ENCODE measurements around the gene TUBGCP3. TPM values are rescaled to one million over a fixed set of nuclear protein-coding genes. Genes with fewer than 3 reads are reported as not detected.

Gene TUBGCP3
- total RNA-seq, 1 experiment from 2014 or later = 49.9 TPM

- no peaks in the 10 kb centered on the region for H4K20me1 ChIP-seq (ENCODE audit: insufficient read depth, low read depth, low read length)
- H3K27ac ChIP-seq (ENCODE audit: low read length) = no peak overlapping the region
- no peaks in the 10 kb centered on the region for H3K9me2 ChIP-seq (replicated peaks; ENCODE audit: insufficient read depth, low read length)
- H3K9ac ChIP-seq (ENCODE audit: low read length) = no peak overlapping the region
- H2AFZ ChIP-seq (ENCODE audit: low read length) = no peak overlapping the region
- H3K4me2 ChIP-seq (ENCODE audit: low read depth, low read length, poor library complexity, severe bottlenecking) = no peak overlapping the region
- no peaks in the 10 kb centered on the region for H3K36me3 ChIP-seq (ENCODE audit: insufficient read depth, low read length)
- H3K4me1 ChIP-seq (ENCODE audit: low read length) = no peaks in the 10 kb centered on the region
- no peaks in the 10 kb centered on the region for H3K27me3 ChIP-seq (ENCODE audit: low read length)
- no peak overlapping the region for H3K4me3 ChIP-seq (ENCODE audit: low read length)
- no peak for DNase-seq
- H3K9me3 ChIP-seq (ENCODE audit: low read length) = no peaks in the 10 kb centered on the region
- no peaks in the 10 kb centered on the region for H3K79me2 ChIP-seq (ENCODE audit: low read length)
Observed at GRCh38 chr13:112451512-112452379, 136.2 kb downstream of the TUBGCP3 start.

DNA sequence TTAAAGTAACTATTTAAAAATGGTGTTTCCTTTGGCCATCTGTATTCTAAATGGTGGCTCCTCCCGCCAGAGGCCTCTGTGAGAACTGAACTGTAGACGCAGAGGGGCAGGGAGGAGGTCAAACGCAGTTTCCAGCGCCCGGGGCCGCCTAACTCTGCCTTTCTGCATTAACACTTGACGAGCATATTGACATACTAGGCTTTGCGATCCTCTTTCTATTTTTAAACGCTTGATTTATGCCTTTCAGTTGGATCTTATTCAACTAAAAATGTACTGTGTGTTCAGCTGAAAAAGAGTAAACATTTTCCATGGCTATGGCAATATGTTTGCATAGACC, 137.1 kb downstream of the TUBGCP3 start:
- Histone ChIP-seq H3K9ac (ENCODE audit: low read length) (no peak overlapping the region), H3K4me1 (ENCODE audit: low read length) (no peaks in the 10 kb centered on the region), H3K27ac (ENCODE audit: low read length) (no peak overlapping the region), H3K27me3 (ENCODE audit: low read length) (no peaks in the 10 kb centered on the region), H4K20me1 (ENCODE audit: insufficient read depth, low read depth, low read length) (no peaks in the 10 kb centered on the region), H3K36me3 (ENCODE audit: insufficient read depth, low read length) (no peaks in the 10 kb centered on the region), H2AFZ (ENCODE audit: low read length) (no peak overlapping the region), H3K79me2 (ENCODE audit: low read length) (no peaks in the 10 kb centered on the region), H3K9me3 (ENCODE audit: low read length) (no peaks in the 10 kb centered on the region), H3K4me2 (ENCODE audit: low read depth, low read length, poor library complexity, severe bottlenecking) (no peak overlapping the region), H3K4me3 (ENCODE audit: low read length) (no peak overlapping the region), H3K9me2 (replicated peaks; ENCODE audit: insufficient read depth, low read length) (no peaks in the 10 kb centered on the region)
- DNase-seq = no peak

DNA sequence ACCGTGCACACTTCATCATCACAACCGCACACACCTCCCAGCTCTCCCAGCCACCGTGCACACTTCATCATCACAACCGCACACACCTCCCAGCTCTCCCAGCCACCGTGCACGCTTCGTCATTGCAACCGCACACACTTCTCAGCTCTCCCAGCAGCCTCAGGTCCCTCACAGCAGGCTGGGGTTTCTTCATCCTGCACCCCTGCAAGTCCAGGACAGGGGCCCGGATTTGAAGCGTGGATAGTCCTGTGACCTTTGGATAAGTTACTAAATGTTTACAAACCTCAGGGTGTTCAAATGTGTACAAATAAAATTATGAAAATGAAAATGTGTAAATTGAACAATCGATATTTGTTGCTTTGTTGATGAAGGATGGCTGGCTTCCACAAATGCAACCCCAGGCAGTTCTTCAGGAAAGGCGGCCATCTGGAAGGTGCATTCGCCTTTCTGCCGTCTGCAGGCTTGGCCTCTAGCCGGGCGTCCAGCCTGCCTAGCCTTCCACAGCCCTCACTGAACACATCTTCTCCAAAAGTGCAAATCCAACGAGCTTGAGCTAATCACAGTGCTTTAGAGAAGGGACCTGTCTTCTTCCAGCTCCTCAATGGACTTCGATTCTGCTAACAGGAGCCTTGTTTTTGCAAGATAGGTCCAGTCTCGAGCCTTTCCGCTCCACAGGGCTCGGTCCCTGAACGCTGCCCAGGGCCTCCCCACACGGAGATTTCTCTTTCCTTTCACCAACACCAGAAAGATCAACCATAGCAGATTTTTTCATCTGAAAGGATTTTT, 137.6 kb downstream of the TUBGCP3 start:
- DNase-seq = no peak

DNA sequence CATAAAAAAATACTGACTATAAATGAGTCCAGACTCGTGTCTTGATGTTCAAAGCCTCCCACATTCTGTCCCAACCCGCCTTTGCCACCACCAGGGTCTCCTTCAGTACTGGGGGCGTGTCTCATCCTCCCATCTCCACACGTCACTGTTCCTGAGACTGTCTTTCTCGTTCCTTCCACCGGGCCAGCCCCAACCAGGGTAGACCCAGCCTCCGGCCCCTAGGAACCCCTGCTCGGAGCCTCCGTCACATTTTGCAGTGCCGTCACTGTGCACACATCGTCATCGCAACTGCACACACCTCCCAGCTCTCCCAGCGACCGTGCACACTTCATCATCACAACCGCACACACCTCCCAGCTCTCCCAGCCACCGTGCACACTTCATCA, 138.4 kb downstream of the TUBGCP3 start:
- Histone ChIP-seq H3K4me3 (ENCODE audit: low read length) (no peak overlapping the region), H3K36me3 (ENCODE audit: insufficient read depth, low read length) (no peaks in the 10 kb centered on the region), H3K4me1 (ENCODE audit: low read length) (no peaks in the 10 kb centered on the region), H3K9me3 (ENCODE audit: low read length) (no peaks in the 10 kb centered on the region), H4K20me1 (ENCODE audit: insufficient read depth, low read depth, low read length) (no peaks in the 10 kb centered on the region), H3K4me2 (ENCODE audit: low read depth, low read length, poor library complexity, severe bottlenecking) (no peak overlapping the region), H3K27me3 (ENCODE audit: low read length) (no peaks in the 10 kb centered on the region), H2AFZ (ENCODE audit: low read length) (no peak overlapping the region), H3K9me2 (replicated peaks; ENCODE audit: insufficient read depth, low read length) (no peaks in the 10 kb centered on the region), H3K79me2 (ENCODE audit: low read length) (no peaks in the 10 kb centered on the region), H3K9ac (ENCODE audit: low read length) (no peak overlapping the region), H3K27ac (ENCODE audit: low read length) (no peak overlapping the region)
- DNase-seq = no peak

More for the DNA sequence above, 137.6 kb downstream of the TUBGCP3 start:
- H3K4me2 ChIP-seq (ENCODE audit: low read depth, low read length, poor library complexity, severe bottlenecking) = no peak overlapping the region
- no peaks in the 10 kb centered on the region for H3K9me2 ChIP-seq (replicated peaks; ENCODE audit: insufficient read depth, low read length)
- H3K4me3 ChIP-seq (ENCODE audit: low read length) = no peak overlapping the region
- H3K9ac ChIP-seq (ENCODE audit: low read length) = no peak overlapping the region
- H4K20me1 ChIP-seq (ENCODE audit: insufficient read depth, low read depth, low read length) = no peaks in the 10 kb centered on the region
- H3K79me2 ChIP-seq (ENCODE audit: low read length) = no peaks in the 10 kb centered on the region
- H3K36me3 ChIP-seq (ENCODE audit: insufficient read depth, low read length) = no peaks in the 10 kb centered on the region
- no peaks in the 10 kb centered on the region for H3K27me3 ChIP-seq (ENCODE audit: low read length)
- no peak overlapping the region for H2AFZ ChIP-seq (ENCODE audit: low read length)
- H3K4me1 ChIP-seq (ENCODE audit: low read length) = no peaks in the 10 kb centered on the region
- H3K9me3 ChIP-seq (ENCODE audit: low read length) = no peaks in the 10 kb centered on the region
- H3K27ac ChIP-seq (ENCODE audit: low read length) = no peak overlapping the region

DNA sequence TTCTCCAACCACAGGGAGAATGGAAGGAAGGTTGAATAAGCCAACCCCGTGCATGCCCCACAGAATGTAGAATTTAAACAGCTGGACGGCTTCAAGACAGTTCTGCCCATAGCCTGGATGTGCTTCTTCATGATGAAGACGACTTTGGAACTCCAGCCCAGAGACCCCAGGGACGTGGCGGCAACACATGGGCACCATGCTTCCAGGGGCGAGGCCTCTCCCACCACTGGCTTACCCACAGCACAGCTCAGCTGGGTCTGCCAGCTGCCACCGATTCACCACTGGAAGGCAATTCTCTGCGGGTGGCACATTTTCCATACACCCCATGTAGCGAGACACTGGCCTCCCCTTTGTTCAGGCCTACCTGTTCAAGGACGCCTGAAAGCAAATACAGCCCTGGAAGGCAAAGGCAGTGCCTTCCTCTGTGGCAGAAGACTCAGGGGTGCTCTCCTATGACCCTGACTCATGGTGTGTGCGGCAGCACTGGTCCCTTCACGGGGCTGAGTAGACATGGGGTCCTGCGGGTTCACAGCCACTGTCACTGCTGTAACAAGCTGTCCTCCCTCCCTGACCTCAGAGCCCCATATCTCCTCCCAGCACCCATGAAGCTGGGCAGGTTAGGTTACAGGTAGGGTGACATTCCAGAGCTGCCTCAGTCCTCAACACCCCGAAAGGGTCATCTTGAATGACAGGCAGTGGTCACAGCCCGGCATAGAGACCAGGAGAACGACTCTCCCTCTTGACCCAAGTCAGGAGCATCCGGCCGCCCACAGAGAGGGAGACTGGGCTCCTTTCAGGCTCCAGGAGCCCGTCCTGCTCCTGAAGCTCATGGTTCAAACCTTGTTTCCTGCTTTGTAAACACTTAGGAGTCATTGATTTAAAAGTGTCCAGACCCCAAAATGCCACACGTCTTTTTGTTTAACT, 139.1 kb downstream of the TUBGCP3 start:
- no peak for DNase-seq
- Histone ChIP-seq H3K36me3 (ENCODE audit: insufficient read depth, low read length) (no peaks in the 10 kb centered on the region), H3K9ac (ENCODE audit: low read length) (no peak overlapping the region), H3K4me1 (ENCODE audit: low read length) (no peaks in the 10 kb centered on the region), H4K20me1 (ENCODE audit: insufficient read depth, low read depth, low read length) (no peaks in the 10 kb centered on the region), H3K79me2 (ENCODE audit: low read length) (no peaks in the 10 kb centered on the region), H3K4me2 (ENCODE audit: low read depth, low read length, poor library complexity, severe bottlenecking) (no peak overlapping the region), H3K9me3 (ENCODE audit: low read length) (no peaks in the 10 kb centered on the region), H3K27ac (ENCODE audit: low read length) (no peak overlapping the region), H3K9me2 (replicated peaks; ENCODE audit: insufficient read depth, low read length) (no peaks in the 10 kb centered on the region), H2AFZ (ENCODE audit: low read length) (no peak overlapping the region), H3K4me3 (ENCODE audit: low read length) (no peak overlapping the region), H3K27me3 (ENCODE audit: low read length) (no peaks in the 10 kb centered on the region)

DNA sequence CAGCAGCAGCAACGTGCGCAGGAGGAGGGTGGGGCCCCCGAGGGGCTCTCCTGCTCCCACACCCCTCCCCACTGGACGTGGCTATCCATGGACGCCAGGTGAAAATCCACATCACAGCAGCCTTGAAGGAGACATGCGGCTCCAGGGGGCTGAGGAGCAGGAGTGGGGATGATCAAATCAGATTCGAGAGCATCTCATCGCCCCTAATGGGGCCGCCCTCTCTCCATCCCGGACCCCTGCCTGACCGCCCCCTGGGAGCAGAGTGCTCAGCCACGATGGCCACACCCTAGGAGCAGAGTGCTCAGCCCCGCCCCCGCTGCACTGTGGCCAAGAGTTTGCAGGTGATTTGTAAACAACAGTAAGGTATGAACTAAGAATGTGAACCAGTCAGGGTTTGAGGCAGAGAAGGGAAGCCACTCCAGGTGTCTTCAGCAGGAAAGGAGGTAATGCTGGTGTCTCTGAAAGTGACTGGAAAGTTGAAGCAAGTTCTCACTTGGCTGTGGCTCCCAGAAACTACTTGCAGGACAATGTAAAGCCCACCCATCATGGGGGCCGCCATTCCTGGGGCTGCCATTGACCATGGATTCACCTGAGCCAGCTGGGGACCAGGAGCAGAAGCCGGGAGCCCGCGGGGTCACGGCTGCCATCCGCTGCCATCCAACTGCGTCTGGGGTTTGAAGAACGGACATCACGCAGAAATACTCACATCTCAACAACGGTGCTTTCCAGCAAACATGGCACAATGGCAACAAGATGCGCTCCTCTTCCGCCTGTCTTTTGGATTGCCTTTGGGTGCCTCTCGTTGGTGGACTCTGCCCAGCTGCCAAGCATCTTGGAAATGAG, 140.0 kb downstream of the TUBGCP3 start:
- Histone ChIP-seq H3K4me1 (ENCODE audit: low read length) (peaks cover 5% of the 10 kb centered on the region; the same call in 1 of the 2 replicates), H3K36me3 (ENCODE audit: insufficient read depth, low read length) (no peaks in the 10 kb centered on the region), H3K9me3 (ENCODE audit: low read length) (no peaks in the 10 kb centered on the region), H3K27me3 (ENCODE audit: low read length) (no peaks in the 10 kb centered on the region), H2AFZ (ENCODE audit: low read length) (no peak overlapping the region), H3K79me2 (ENCODE audit: low read length) (no peaks in the 10 kb centered on the region), H3K27ac (ENCODE audit: low read length) (no peak overlapping the region), H3K4me2 (ENCODE audit: low read depth, low read length, poor library complexity, severe bottlenecking) (no peak overlapping the region), H3K4me3 (ENCODE audit: low read length) (no peak overlapping the region), H3K9me2 (replicated peaks; ENCODE audit: insufficient read depth, low read length) (no peaks in the 10 kb centered on the region), H4K20me1 (ENCODE audit: insufficient read depth, low read depth, low read length) (no peaks in the 10 kb centered on the region), H3K9ac (ENCODE audit: low read length) (no peak overlapping the region)
- no peak for DNase-seq

GRCh38 chr13:112447306-112447705, 140.6 kb downstream of the TUBGCP3 start:
- no peak overlapping the region for H3K4me2 ChIP-seq (ENCODE audit: low read depth, low read length, poor library complexity, severe bottlenecking)
- no peaks in the 10 kb centered on the region for H3K36me3 ChIP-seq (ENCODE audit: insufficient read depth, low read length)
- H3K79me2 ChIP-seq (ENCODE audit: low read length) = no peaks in the 10 kb centered on the region
- no peak overlapping the region for H3K9ac ChIP-seq (ENCODE audit: low read length)
- H4K20me1 ChIP-seq (ENCODE audit: insufficient read depth, low read depth, low read length) = no peaks in the 10 kb centered on the region
- no peaks in the 10 kb centered on the region for H3K9me2 ChIP-seq (replicated peaks; ENCODE audit: insufficient read depth, low read length)
- peaks cover 9% of the 10 kb centered on the region; the same call in 1 of the 2 replicates for H3K4me1 ChIP-seq (ENCODE audit: low read length)
- H3K4me3 ChIP-seq (ENCODE audit: low read length) = no peak overlapping the region
- no peak for DNase-seq
- no peaks in the 10 kb centered on the region for H3K9me3 ChIP-seq (ENCODE audit: low read length)
- no peaks in the 10 kb centered on the region for H3K27me3 ChIP-seq (ENCODE audit: low read length)
- no peak overlapping the region for H3K27ac ChIP-seq (ENCODE audit: low read length)
- H2AFZ ChIP-seq (ENCODE audit: low read length) = no peak overlapping the region
